Measurements from ENCODE around the gene PSMD6.

GRCh38 chr3:63980019-63980418 is 43.3 kb downstream of the PSMD6 start:
- TF ChIP-seq POLR2AphosphoS5 (IDR thresholded peaks at IDR 0.05; ENCODE audit: borderline replicate concordance, low read depth, low read length), result no peak
- TF ChIP-seq EZH2 (IDR thresholded peaks at IDR 0.05), result no peak
- TF ChIP-seq FOXP2 (optimal IDR thresholded peaks at IDR 0.05; ENCODE audit: control extremely low read depth, extremely low read length, insufficient read depth), result no peak
